Esophagus mucosa (tissue), 1 donor: Measurements from ENCODE around the gene RBM12. TPM values are rescaled to one million over a fixed set of nuclear protein-coding genes. Genes with fewer than 3 reads are reported as not detected.
"Not testable (repeated sequence)": the region's sequence is repeated elsewhere in the genome, so short reads cannot be mapped to it uniquely, and the experiment has no call there.

ENCODE experiments used
- ATAC-seq: fragments of 200-7000 bp; cut with Tn5 transposase; one replicate; pipeline ENCODE4 v1.9.1; 2020
- total RNA-seq: library from RNA; stranded (reverse); gene quantifications from one replicate; pipeline ENCODE4 v1.2.4, GENCODE V29; 2023
- donor health status: DM: yes; HTN: yes; CAD: no.

The RBM12 gene
- total RNA-seq, 1 donor from 2014 or later: 58.0 TPM

- ATAC-seq: peak; percentile 46
These were observed 33.8 kb upstream of the RBM12 start for GRCh38 chr20:35698298-35699126.

- no peak for ATAC-seq
These were observed 33.1 kb upstream of the RBM12 start for GRCh38 chr20:35697696-35698297.

DNA sequence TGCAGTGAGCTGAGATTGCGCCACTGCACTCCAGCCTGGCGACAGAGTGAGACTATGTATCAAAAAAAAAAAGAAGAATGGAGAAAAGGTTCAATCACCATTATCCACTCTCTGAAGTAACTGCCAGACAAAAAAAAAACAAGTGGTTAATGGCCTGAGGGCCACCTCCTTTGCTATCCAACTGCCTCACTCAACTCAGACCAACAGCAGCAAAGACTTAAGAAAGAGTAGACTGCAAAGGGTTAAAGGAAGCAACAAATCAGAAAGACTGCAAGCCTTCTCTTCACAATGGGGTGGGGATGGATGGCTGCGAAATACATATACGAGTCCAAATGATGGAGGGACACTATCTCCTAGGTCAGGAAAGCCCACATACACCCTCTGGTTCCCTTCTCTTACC, 31.3 kb upstream of the RBM12 start:
- no peak for ATAC-seq

GRCh38 chr20:35695245-35695749, 30.6 kb upstream of the RBM12 start:
- ATAC-seq: no peak

DNA sequence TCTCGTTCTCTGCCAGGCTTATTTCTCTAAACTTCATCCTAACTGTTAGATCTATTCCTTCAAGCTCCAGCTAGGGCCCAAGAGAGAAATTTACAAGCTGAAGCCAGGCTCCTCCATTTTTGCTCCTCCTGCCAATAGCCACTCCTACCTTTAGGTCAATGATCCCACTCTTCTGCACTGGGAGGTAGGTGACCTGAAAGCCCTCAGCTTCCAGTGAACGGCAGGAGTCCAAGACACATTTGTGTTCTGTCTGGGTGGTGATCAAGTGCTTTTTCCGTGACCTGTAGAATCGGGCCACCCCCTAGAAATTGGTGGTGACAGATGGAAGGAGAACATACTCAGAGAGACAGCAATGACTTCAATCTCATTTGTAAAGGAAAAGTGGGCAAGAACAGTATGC, 25.6 kb upstream of the RBM12 start:
- no peak for ATAC-seq

DNA sequence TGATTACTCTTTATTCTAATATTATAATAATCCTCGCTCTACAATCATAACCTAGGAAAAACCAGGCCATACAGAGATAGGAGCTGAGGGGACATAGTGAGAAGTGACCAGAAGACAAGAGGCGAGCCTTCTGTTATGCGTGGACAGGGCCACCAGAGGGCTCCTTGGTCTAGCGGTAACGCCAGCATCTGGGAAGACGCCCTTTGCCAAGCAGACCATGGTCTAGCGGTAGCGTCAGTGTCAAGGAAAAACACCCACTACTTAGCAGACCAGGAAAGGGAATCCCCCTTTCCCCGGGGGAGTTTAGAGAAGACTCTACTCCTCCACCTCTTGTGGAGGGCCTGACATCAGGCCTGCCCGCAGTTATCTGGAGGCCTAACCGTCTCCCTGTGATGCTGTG, 22.2 kb upstream of the RBM12 start:
- ATAC-seq: not testable (repeated sequence)

DNA sequence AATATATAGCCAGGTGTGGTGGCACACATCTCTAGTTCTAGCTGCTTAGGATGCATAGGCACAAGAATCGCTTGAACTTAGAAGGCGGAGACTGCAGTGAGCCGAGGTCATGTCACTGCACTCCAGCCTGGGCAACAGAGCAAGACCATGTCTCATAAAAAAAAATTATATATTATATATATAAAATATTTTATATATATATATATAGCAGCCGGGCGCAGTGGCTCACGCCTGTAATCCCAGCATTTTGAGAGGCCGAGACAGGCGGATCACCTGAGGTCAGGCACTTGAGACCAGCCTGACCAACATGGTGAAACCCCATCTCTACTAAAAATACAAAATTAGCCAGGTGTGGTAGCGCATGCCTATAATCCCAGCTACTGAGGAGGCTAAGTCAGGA, 20.7 kb upstream of the RBM12 start:
- ATAC-seq: not testable (repeated sequence)

DNA sequence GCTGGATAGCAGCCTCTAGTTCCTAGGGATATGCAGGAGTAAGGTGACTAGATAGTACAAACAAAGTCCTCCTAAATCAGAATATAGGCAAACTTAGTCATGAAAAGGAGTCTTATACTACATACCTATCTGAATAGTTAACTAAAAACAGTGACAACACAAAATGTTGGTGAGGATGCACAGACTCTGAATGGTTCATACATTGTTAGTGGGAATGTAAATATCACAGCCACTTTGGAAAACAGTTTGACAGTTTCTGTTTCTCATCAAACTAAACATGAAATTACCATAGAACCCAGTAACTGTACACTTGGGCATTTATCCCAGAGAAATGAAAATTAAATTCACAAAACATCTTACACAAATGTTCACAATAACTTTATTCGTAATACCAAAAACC, 17.3 kb upstream of the RBM12 start:
- ATAC-seq: no peak

DNA sequence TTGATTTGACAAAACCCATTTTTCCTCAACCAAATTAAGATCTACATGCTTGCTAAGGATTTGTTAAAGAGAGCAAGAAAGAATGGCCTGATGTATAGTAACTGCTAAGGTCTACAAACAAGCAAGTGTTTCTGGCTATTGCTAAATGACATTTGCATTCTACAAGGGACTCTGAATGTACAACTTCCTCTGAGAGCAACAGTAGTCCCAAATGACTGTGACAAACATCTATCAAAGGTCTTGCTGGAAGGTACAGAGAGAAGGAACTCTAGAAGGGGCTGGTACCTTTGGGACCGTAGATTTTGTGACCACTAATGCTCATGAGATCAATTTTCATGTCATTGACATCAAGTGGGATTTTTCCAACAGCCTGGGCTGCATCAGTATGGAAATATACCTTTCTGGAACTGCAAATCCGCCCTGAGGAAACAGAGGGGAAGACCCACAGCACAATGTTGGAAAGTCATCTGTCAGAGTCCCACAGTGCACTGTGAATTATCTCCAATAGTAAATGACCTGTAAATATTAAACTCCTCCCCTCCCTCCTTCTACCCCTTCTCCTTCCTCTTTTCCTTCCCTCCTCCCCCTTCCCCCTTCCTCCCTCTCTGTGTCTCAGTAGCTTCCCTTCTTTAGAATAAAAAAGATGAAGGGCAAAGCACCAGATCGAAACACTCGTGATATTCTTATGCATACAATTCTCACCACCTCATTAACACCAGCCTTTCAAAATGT, 15.9 kb upstream of the RBM12 start:
- no peak for ATAC-seq

DNA sequence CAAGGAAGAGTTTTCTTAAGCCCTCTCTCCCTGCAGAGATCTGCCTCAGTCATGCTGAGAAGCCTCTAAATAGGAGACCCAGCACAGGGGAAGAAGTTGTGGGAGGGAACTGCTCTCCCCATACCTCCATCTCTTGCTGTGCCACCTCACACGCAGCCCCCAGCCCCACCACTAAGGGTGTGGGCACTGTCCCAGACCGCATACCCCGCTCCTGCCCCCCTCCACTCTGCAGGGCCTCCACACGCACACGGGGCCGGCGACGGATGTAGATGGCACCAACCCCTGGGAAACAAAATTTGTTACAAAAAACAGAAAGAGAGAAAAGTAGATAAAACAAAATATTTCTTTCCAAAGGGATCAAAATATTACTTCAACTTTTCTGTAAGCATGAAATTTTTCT, 10.2 kb upstream of the RBM12 start:
- ATAC-seq: no peak

DNA sequence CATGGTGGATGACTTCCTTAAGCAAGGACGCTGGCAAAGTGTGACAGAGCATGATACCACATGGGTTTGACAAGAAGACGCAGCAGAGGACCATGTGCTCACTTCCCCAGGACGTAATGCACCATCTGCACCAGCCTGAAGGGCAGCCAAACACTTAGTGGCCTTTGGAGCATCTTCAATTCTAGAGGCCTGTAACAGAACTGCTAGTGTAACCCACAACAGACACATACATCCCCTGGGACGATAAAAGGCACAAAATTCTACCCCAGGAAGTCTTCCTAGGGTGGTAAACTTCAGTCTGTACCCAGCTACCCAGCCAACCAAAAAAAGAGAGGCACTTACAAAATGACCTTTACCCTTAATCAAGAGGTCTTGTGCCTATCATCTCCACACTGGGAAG, 9.2 kb upstream of the RBM12 start:
- ATAC-seq: no peak

GRCh38 chr20:35669681-35670080, 5.0 kb upstream of the RBM12 start:
- ATAC-seq: no peak

GRCh38 chr20:35669221-35669620, 4.5 kb upstream of the RBM12 start:
- ATAC-seq: no peak

- no peak for ATAC-seq
These were observed 1.2 kb upstream of the RBM12 start for GRCh38 chr20:35665949-35666288.

DNA sequence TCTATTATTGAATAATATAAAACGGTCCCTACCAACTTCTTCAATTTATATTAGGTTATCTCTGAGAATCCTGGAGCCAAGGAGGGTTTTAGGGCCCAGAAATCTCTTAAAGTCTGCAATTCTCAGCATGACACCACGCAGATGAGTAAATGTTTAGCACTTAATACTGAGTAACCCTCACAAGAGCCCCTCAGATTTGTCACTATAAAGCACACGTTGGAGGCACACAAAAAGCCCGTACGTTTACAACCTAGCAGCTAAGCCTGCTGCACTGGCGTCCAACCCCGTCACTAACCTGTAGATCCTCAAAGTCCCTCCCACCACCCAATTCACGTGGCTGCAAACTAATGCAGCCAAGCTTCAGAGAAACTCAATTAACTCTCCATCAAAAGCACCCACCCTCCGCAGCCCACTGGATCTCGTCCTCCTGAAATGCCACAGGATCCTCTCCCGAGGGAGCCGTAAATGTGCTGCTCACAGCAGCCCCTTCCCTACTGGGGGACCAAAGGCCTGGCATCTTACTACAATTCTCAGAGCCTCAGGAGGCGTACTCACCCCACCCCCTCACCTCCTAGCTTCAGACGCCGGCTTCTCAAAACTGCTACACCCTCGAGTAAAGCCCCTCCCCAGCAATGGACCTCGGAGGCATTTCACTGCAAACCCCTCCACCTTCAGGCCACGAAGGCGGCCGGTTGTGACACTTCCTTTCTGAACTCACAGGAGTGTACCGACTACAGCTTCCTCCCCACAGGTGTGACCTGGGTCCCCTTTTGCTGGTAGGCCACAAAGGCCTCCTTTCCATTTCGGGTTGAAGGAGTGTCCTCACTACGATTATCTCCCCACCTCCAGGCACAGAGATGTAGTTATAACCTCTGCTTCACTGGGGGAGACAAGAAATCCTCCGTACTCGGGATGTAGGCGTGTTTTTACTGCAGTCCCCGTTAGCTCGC, 909 bp downstream of the RBM12 start:
- peak; percentile 57 for ATAC-seq

- ATAC-seq: no peak
These were observed 2.1 kb downstream of the RBM12 start for GRCh38 chr20:35662551-35662950.

- ATAC-seq: no peak
These were observed 2.8 kb downstream of the RBM12 start for GRCh38 chr20:35661908-35662307.

- no peak for ATAC-seq
These were observed 3.6 kb downstream of the RBM12 start for GRCh38 chr20:35661053-35661452.

GRCh38 chr20:35660122-35660937, 4.4 kb downstream of the RBM12 start:
- no peak for ATAC-seq

- no peak for ATAC-seq
These were observed 7.4 kb downstream of the RBM12 start for GRCh38 chr20:35657271-35657670.

DNA sequence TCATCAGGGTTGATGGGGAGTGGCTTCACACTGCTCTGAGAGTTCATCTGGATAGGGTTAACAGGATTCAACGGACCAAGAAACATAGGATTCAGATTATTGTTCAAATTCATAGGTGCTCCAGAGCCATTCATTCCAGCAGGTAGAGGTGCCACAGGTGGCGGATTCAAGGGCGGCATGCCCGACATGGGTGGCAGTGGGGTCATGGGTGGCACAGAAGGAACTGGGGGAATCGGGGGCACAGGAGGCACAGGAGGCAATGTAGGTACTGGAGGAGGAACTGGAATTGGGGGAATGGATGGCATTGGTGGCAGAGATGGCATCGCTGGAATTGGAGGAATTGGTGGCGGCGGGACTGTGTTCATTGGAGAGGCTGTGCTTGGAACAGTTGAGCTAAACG, 10.3 kb downstream of the RBM12 start:
- no peak for ATAC-seq

DNA sequence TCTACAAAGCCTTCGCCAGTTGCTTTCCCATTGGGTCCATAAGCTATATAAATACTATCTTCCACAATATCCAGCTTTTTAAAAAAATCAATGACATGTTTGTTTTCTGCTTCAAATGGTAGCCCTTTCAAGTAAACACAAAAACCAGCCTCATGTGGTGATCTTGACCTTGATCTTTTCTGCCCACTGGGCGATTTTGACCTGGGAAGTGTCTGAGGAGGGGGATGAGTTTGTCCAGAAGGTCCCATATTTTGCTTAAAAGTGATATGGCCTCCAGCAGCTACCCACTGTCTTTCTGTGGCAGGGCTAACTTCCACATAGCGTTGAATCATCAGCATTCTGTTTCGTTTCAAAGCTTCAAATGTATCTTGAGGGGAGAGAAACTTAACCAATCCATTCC, 10.8 kb downstream of the RBM12 start:
- ATAC-seq: no peak
